ENCODE results near the gene MKLN1.

The MKLN1 gene

GRCh38 chr7:131521651-131522163 lies 194.0 kb downstream of the MKLN1 start:
- DNase-seq (ENCODE audit: low read depth in 2 of 2), result no peak

DNA sequence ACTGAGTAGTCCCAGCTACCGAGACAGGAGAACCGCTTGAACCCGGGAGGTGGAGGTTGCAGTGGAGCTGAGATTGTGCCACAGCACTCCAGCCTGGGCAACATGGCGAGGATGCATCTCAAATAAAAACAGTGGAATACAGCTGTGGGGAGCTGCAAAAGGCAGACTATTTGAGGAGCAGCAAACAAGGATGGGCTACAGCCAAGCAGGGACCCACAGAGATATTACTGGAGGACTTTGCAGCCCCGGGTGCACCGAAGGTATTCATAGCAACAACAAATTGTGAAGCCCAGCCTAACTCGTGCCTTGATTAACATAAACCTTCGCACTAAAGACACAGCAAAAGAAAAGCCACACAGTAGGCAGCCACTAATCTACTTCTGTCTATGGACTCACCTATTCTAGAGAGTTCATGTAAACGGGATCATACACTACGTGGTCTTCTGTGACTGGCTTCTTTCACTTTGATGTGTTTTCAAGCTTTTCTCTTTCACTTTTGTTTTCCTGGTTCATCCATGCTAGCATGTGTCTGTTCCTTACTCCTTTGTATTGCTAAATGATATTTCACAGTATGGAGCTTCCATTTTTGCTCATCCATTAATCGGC lies 194.8 kb downstream of the MKLN1 start:
- DNase-seq (ENCODE audit: low read depth in 2 of 2), result no peak

- DNase-seq (ENCODE audit: low read depth in 2 of 2), result no peak
Observed at GRCh38 chr7:131524115-131524514, 196.4 kb downstream of the MKLN1 start.

DNA sequence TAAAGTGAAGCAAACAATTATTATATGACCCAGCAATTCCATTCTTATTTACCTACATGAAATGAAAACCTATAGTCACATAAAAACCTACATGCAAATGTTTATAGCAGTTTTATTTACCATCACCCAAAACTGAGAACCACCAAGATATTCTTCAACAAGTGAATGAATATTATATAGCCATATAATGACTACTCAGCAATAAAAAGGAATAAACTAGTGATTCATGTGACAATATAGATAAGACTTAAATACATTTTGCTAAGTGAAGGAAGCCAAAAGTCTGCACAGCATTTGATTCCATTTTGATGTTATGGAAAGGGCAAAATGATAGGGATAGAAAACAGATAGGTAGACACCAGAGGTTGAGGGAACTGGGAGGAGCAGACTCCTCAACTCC lies 197.0 kb downstream of the MKLN1 start:
- no peak for DNase-seq (ENCODE audit: low read depth in 2 of 2)

DNA sequence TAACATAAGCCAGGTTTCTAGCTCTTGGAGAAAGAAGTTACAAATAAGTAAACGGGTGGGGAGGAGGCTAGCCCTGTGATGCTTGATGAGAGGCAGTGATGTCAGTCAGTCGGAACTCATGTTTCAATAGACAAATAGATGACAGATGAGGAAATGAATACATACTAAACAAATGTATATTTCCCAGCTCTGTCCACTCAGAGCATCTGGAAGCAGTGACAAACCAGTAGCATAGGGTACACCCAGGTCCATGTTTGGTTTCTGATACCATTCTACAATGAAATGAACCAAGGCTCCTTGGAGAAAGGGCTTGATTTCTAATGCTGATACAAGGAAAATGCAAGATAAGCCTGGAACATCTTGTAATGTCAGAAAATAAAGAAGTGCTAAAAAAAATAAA lies 198.1 kb downstream of the MKLN1 start:
- DNase-seq (ENCODE audit: low read depth in 2 of 2), result no peak

GRCh38 chr7:131527456-131527855 lies 199.8 kb downstream of the MKLN1 start:
- DNase-seq (ENCODE audit: low read depth in 2 of 2), result no peak

DNA sequence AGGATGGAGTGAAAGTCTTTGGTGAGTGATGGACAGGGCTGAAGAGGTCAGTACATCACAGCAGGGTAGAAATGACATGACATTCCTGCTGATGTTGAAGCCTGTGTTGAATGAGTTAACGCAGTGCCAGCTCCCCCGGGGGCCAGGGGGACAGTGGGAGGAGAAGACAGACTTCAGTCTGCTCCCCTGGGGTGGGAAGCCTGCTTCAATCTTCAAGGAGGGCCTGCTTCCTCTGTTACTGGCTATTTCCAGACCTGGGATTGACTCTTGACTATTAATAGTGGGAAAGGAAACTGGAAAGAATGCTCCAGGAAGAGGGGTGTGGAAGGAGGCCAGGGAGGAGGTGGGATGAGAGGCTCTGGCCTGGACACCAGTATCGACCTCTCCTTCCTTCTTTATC lies 201.5 kb downstream of the MKLN1 start:
- no peak for DNase-seq (ENCODE audit: low read depth in 2 of 2)

DNA sequence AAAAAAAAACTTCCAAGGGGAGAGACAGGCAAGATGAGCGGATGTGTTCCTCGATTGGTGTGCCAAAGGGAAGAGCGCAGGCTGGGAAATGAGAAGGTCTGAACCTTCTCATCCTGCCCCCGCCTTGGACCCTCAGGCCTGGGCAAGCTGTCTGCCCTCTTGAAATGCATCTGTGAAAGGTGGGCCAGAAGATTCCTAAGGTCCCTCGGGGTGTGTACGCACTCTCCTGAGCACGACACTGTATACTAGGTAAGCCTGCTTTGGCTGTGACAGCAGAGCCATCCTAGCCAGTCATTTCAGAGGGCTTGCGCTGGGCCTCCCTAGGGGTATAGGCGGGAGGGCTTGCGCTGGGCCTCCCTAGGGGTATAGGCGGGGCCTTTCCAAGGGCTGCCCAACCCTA lies 201.9 kb downstream of the MKLN1 start:
- no peak for DNase-seq (ENCODE audit: low read depth in 2 of 2)

DNA sequence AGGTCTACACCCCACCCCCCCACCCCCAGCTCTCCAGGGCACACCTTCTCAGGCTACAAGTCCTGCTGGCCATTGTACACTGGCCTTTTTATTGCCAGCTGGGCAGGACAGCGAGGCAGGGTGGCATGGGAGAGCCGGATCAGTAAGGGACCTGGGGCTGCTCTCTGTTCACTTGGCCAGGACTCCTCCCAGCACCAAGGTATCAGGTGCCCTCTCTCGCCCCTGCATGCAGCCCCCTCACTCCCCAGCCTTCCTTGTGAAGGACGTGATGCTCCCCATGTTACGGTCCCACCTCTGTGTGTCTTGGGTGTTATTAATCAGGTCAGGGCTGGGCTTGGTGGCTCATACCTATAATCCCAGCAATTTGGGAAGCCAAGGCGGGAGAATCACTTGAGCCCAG lies 202.5 kb downstream of the MKLN1 start:
- no peak for DNase-seq (ENCODE audit: low read depth in 2 of 2)

DNA sequence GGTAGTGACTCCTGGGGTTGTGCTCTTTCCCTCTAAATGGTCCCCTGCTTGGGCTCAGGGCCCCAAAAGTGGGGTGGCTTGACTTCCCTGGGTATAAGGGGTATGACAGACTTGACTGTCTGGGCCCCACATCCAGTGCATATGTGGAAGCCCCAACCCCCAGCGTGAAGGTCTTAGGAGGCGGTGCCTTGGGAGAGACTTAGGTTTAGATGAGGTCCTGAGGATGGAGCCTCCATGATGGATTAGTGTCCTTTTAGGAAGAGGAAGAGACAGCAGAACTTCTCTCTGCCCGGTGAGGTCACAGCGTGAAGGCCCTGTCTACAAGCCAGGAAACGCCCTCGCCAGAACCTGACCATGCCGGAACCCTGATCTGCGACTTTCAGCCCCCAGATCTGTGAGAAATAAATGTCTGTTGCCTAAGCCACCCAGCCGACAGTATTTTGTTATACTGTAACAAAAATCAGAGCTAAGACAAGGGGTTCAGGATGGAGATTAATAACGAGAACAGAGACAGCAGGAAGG lies 205.0 kb downstream of the MKLN1 start:
- no peak for DNase-seq (ENCODE audit: low read depth in 2 of 2)

DNA sequence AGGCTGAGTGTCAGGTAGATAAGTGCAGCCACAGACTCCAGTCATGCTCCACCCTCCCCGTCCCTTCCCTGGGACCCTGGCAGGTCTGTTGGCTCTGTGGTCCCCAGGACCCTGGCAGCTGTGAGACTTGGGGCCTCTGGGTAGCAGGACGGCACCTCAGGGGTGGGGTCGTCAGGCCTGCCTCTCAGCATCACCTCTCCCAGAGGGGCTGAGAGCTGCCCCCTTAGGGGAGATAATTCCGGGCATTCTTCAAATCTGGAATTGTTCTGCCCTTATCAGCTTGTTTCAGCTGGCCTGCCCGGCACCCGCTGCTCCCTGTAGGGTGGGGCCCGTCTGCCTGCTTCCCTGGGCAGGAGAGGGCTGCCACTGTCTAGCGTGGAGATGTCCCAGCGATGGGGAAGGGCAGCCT lies 205.5 kb downstream of the MKLN1 start:
- no peak for DNase-seq (ENCODE audit: low read depth in 2 of 2)

DNA sequence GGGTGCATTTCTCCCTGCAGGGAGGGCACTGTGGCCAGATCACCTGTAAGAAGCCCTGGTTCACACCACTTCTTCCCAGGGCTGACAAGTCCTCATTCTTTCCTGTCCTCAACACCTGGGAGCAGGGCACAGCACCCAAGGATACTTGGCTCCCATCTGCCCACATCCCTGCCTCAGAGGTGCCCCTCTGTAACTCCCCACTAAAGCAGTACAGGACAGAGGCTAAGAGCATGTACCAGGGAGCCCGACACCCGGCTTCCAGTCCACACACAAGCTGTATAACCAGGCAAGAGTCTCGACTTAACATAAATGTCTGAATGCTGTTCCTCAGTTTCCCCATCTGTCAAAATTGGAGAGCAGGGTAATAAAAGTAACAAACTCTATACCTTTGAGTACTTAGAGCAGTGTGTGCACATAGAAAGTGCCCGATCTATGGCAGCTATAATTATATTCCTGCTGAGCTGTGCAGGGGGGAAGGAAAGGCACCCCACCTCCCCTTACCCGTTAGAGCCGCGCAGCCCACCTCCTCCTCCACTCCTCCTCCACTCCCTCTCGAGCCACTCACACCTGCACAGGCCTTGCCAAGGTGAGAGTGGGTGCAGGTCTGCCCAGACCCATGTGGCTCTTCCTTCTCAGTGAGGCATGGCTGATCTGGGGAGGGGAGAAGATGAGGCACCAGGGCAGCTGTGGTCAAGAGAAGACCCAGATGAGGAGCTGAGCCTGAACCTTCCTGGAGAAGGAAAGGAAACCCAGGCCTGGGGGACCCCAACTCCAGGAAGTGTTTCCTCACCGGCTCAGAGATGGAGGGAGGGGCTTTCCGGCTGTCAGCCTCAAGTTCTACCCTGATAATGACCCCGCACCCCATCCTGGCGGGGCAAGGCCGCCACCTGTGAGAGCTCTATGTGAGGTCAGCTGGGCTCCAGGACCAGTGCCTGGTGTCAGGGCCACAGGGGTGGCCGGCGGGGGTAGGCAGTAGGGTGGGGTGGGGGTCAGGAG lies 206.2 kb downstream of the MKLN1 start:
- DNase-seq (ENCODE audit: low read depth in 2 of 2), result no peak

- DNase-seq (ENCODE audit: low read depth in 2 of 2), result no peak
Observed at GRCh38 chr7:131536361-131536849, 208.7 kb downstream of the MKLN1 start.

- peak; percentile 61 to 63 for DNase-seq (ENCODE audit: low read depth in 2 of 2)
Observed at GRCh38 chr7:131537571-131537978, 209.9 kb downstream of the MKLN1 start.

- DNase-seq (ENCODE audit: low read depth in 2 of 2), result peak in 1 of 2 experiments; percentile 35
Observed at GRCh38 chr7:131538071-131538812, 210.6 kb downstream of the MKLN1 start.

DNA sequence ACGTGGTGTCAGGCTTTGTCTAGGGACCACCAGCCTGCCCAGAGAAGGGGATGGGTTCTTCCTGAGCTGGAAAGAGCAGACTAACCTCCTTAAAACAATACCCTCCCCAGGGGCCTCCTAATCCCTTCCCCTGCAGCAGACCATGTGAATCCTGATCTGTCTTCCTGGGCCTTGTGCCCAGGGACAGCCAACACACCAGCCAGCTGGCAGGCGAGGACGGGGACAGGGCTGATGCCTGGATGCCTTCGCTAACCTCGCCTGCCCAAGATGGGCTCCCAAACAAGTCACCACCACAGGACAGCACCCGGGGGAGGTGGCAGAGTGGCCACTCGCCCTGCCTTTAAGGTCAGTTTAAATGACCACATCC lies 211.1 kb downstream of the MKLN1 start:
- DNase-seq (ENCODE audit: low read depth in 2 of 2), result no peak

DNA sequence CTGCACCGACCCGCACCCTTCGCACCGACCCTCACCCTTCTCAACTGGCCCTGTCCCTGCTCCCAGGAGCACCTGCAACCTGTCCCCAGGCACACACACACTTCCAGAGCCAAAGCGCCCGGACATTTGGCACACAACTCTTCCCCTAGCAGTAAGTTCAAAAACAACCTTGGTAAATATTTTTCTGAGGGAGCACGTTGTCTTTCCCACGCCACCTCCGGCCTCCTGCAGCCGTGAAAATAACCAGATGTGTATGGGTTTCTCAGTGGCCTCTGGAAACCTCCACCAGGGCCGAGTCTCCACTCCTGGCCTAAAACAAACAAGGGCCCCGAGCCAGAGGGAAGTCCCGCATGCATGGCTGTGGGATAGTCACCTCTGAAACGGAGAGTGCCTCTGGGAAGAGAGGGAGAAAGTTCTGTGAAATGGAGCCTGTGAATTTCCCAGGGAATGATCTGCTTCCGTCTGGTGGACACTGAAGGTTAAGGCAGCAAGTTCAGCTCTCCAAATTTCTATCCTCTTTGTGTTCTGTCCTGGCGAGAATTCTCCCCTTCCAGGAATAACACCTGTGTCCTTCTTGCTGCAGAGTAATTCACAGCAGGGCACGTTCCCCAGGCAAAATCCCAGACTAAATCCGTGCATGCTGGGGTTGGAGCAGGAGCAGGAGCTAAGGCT lies 213.0 kb downstream of the MKLN1 start:
- DNase-seq (ENCODE audit: low read depth in 2 of 2), result no peak

DNA sequence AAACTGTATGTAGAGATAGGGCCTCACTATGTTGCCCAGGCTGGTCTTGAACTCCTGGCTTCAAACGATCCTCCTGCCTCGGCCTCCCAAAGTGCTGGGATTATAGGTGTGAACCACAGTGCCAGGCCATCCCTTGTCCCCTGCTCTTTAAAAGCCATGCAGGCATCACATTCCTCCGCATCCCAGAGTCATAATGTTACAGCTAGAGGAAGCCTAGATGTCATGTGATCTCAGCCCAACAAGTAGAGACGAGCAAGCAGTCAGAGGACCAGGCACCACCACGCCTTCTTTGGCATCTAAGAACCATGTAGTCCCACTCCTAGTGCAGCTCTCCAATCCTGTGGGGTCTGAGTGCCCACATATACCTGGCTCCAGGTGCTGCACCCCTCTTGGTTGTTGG lies 215.6 kb downstream of the MKLN1 start:
- DNase-seq (ENCODE audit: low read depth in 2 of 2), result no peak

DNA sequence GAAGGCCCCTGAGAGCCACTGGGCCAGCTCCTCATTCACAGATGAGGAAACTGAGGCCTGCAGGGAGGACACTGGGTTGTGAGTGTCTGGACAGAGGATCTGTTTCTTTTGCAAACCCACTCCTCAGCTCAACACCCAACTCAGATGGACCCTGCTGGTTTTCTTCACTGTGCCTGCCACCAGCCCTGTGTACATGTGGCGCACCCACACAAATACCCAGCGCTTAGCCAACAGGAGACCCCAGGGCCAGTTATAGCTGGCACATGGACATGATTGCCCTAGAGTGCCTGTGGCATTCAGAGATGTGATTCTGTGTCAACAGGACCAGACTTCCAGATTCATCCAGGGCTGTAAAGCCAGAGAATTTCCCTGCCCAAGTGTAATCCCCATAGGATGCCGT lies 216.3 kb downstream of the MKLN1 start:
- no peak for DNase-seq (ENCODE audit: low read depth in 2 of 2)

DNA sequence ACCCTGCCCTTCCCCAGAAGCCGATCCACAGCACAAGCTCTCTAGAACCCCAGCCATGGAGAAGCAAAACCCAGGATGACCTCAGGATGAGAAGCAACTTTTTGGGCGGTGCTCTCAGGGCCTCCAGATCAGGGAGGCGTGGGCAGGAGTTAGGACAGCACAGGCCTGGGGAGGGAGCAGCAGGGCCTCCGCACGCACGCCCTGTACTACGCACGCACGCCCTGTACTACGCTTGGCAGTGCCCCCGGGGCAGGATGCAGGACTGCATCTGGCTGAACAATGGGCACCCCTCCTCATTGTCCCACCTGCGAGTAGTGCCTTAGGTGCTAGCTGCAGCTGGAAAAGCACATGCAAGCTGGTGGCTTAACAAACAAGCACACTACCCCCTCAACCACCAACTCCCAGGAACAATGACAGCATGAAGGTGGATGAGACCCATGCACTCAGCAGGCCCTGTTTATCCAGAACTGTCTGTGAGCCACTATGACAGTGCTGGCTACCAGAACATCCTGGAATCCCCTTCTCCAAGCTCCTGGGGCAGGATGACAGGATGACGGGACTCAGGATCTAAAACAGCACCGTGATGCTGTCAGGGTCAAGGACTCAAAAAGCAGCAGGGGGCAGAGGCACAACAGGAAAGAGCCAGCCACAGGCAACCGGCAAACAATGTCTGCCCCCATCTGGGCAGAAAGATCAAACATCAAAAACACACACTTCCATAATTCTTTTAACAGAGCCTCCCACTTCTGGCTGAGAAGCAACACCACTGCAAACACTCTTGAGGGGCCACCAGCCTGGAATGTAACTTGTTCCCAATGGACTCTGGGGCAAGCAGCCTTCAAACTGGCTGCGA lies 217.0 kb downstream of the MKLN1 start:
- DNase-seq (ENCODE audit: low read depth in 2 of 2), result no peak

All from fibroblast of skin of left quadriceps (primary cell).